ENCODE data around the gene CFAP119.
A peak's percentile ranks its signal among the peaks of the same experiment; 100 is the strongest.

The CFAP119 gene

GRCh38 chr16:30741461-30741914, 20.4 kb downstream of the CFAP119 start:
- peak; percentile 37 for DNase-seq (ENCODE audit: low read depth)
- no peak for TF ChIP-seq CTCF (IDR thresholded peaks at IDR 0.05; ENCODE audit: control insufficient read depth, insufficient read depth, low read depth, low read length, missing control alignments)
- no peak overlapping the region for H3K4me3 ChIP-seq (ENCODE audit: control insufficient read depth, low read depth, low read length)

- TF ChIP-seq CTCF (IDR thresholded peaks at IDR 0.05; ENCODE audit: control insufficient read depth, insufficient read depth, low read depth, low read length, missing control alignments): no peak
- no peak overlapping the region for H3K4me3 ChIP-seq (ENCODE audit: control insufficient read depth, low read depth, low read length)
- peak; percentile 41 for DNase-seq (ENCODE audit: low read depth)
Measured at GRCh38 chr16:30740364-30741251, 21.3 kb downstream of the CFAP119 start.

GRCh38 chr16:30738984-30739951, 22.6 kb downstream of the CFAP119 start:
- DNase-seq (ENCODE audit: low read depth): no peak
- no peak for TF ChIP-seq CTCF (IDR thresholded peaks at IDR 0.05; ENCODE audit: control insufficient read depth, insufficient read depth, low read depth, low read length, missing control alignments)
- no peak overlapping the region for H3K4me3 ChIP-seq (ENCODE audit: control insufficient read depth, low read depth, low read length)

GRCh38 chr16:30737794-30738648, 23.8 kb downstream of the CFAP119 start:
- H3K4me3 ChIP-seq (ENCODE audit: control insufficient read depth, low read depth, low read length): no peak overlapping the region
- TF ChIP-seq CTCF (IDR thresholded peaks at IDR 0.05; ENCODE audit: control insufficient read depth, insufficient read depth, low read depth, low read length, missing control alignments): no peak
- DNase-seq (ENCODE audit: low read depth): no peak

GRCh38 chr16:30736995-30737793, 24.7 kb downstream of the CFAP119 start:
- DNase-seq (ENCODE audit: low read depth): no peak
- TF ChIP-seq CTCF (IDR thresholded peaks at IDR 0.05; ENCODE audit: control insufficient read depth, insufficient read depth, low read depth, low read length, missing control alignments): no peak
- H3K4me3 ChIP-seq (ENCODE audit: control insufficient read depth, low read depth, low read length): no peak overlapping the region

Measured in AG09309 (cell line).